ENCODE results near the gene SNAI3.

- no peak for TF ChIP-seq CTCF (IDR thresholded peaks at IDR 0.05)
- TF ChIP-seq POLR2A (IDR thresholded peaks at IDR 0.05), result no peak
Measured at GRCh38 chr16:88636488-88637265, 49.6 kb downstream of the SNAI3 start.

All from heart left ventricle (tissue), 13 donors.